ENCODE results near the gene ANG. TPM values are rescaled to one million over a fixed set of nuclear protein-coding genes. Genes with fewer than 3 reads are reported as not detected.

Gene ANG
- total and polyA plus RNA-seq, 3 experiments from 2014 or later: 0.39 to 1.4 (median 0.58) TPM

- no peak for DNase-seq
- H3K27me3 ChIP-seq (ENCODE audit: insufficient read depth, low read length, poor library complexity, severe bottlenecking): peaks cover 53% of the 10 kb centered on the region
- H3K36me3 Mint-ChIP-seq: no peaks in the 10 kb centered on the region
- ChIA-PET POLR2A (interaction anchor here (0.5 kb wide), 1 partner anchor 34 kb away, joined by 5 read pairs; no protein-coding TSS in a partner anchor), CTCF (interaction anchor here (1.0 to 10.9 kb wide), 2 partner anchors 37 to 40 kb away, joined by 3 to 76 read pairs; no protein-coding TSS in a partner anchor)
- peaks cover 65 to 89% of the 10 kb centered on the region in 2 donors for H3K27me3 Mint-ChIP-seq
- no peak overlapping the region for H3K4me3 Mint-ChIP-seq
- no peaks in the 10 kb centered on the region for H3K9me3 ChIP-seq (ENCODE audit: low read length)
- H3K4me1 ChIP-seq (ENCODE audit: insufficient read depth, low read length): peaks cover 8% of the 10 kb centered on the region
- H3K4me1 Mint-ChIP-seq: peaks cover 28 to 39% (median 39%) of the 10 kb centered on the region in 3 donors
- peaks cover 0 to 2% (median 0%) of the 10 kb centered on the region in 5 donors for H3K9me3 Mint-ChIP-seq
- no peak overlapping the region for H3K4me3 ChIP-seq (ENCODE audit: low read length)
- H3K27ac ChIP-seq (ENCODE audit: low read depth, low read length): no peak overlapping the region
- H3K27ac Mint-ChIP-seq: no peak overlapping the region
- H3K36me3 ChIP-seq (ENCODE audit: insufficient read depth, low read length): no peaks in the 10 kb centered on the region
These were observed 32.7 kb upstream of the ANG start for GRCh38 chr14:20655851-20656250.

GRCh38 chr14:20656274-20656673 is 32.3 kb upstream of the ANG start:
- H3K27me3 Mint-ChIP-seq: peaks cover 62 to 87% of the 10 kb centered on the region in 2 donors
- ChIA-PET POLR2A (no interaction called here), CTCF (interaction anchor here (1.0 to 10.9 kb wide), 4 partner anchors 9 to 40 kb away, joined by 3 to 76 read pairs (median 11); partner anchors contain the start of gene RNASE4)
- Histone ChIP-seq H3K27me3 (ENCODE audit: insufficient read depth, low read length, poor library complexity, severe bottlenecking) (peaks cover 53% of the 10 kb centered on the region), H3K27ac (ENCODE audit: low read depth, low read length) (no peak overlapping the region), H3K4me3 (ENCODE audit: low read length) (no peak overlapping the region), H3K4me1 (ENCODE audit: insufficient read depth, low read length) (peaks cover 8% of the 10 kb centered on the region), H3K9me3 (ENCODE audit: low read length) (no peaks in the 10 kb centered on the region), H3K36me3 (ENCODE audit: insufficient read depth, low read length) (no peaks in the 10 kb centered on the region)
- H3K4me3 Mint-ChIP-seq: no peak overlapping the region
- no peaks in the 10 kb centered on the region for H3K36me3 Mint-ChIP-seq
- H3K4me1 Mint-ChIP-seq: peaks cover 28 to 39% (median 39%) of the 10 kb centered on the region in 3 donors
- peaks cover 0 to 2% (median 0%) of the 10 kb centered on the region in 5 donors for H3K9me3 Mint-ChIP-seq
- no peak for DNase-seq
- H3K27ac Mint-ChIP-seq: no peak overlapping the region

- Mint-ChIP-seq H3K4me1 (peaks cover 34 to 43% (median 40%) of the 10 kb centered on the region in 3 donors), H3K4me3 (peak overlapping the region in 1 of 7 donors; percentile 12), H3K9me3 (peaks cover 0 to 2% (median 0%) of the 10 kb centered on the region in 5 donors), H3K27me3 (peaks cover 53 to 81% of the 10 kb centered on the region in 2 donors), H3K27ac (peak overlapping the region in 1 of 8 donors; percentile 1), H3K36me3 (no peaks in the 10 kb centered on the region)
- Histone ChIP-seq H3K27ac (ENCODE audit: low read depth, low read length) (no peak overlapping the region), H3K4me3 (ENCODE audit: low read length) (no peak overlapping the region), H3K36me3 (ENCODE audit: insufficient read depth, low read length) (no peaks in the 10 kb centered on the region), H3K27me3 (ENCODE audit: insufficient read depth, low read length, poor library complexity, severe bottlenecking) (peaks cover 47% of the 10 kb centered on the region), H3K9me3 (ENCODE audit: low read length) (no peaks in the 10 kb centered on the region), H3K4me1 (ENCODE audit: insufficient read depth, low read length) (peaks cover 8% of the 10 kb centered on the region)
- POLR2A ChIA-PET: no interaction called here
- CTCF ChIA-PET: interaction anchor here (1.2 to 10.9 kb wide), 5 partner anchors 10 to 44 kb away, joined by 5 to 76 read pairs (median 9); partner anchors contain the start of gene RNASE4
- DNase-seq: peak in 1 of 5 donors; percentile 16
These were observed 31.1 kb upstream of the ANG start for GRCh38 chr14:20657216-20658211.

DNA sequence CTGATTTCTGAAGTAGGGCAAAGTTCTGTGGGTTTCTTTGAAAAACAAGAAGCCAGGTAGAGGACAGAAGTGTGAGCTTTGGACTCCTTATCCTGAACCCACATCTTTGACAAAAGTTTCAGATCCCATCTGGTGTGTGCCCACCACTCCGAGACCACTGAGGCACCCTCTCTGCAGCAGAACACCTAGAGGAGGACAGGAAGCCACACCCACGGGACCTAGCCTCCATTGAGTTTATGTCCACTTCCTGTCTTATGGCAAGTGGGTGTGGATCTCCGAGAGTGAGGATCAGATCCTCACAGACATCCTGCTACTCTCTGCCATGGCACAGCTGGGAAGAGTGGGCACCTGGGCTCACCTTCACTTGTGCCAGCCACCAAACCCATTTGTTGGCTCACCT is 30.3 kb upstream of the ANG start:
- Mint-ChIP-seq H3K36me3 (no peaks in the 10 kb centered on the region), H3K9me3 (peaks cover 0 to 2% (median 0%) of the 10 kb centered on the region in 5 donors), H3K27ac (no peak overlapping the region), H3K4me1 (peaks cover 33 to 44% (median 40%) of the 10 kb centered on the region in 3 donors), H3K4me3 (no peak overlapping the region), H3K27me3 (peaks cover 49 to 80% of the 10 kb centered on the region in 2 donors)
- CTCF ChIA-PET: interaction anchor here (0.9 to 10.9 kb wide), 7 partner anchors 10 to 331 kb away, joined by 3 to 76 read pairs (median 7); partner anchors contain the start of gene RNASE4
- DNase-seq: no peak
- POLR2A ChIA-PET: no interaction called here
- H3K4me3 ChIP-seq (ENCODE audit: low read length): no peak overlapping the region
- no peak overlapping the region for H3K27ac ChIP-seq (ENCODE audit: low read depth, low read length)
- no peaks in the 10 kb centered on the region for H3K9me3 ChIP-seq (ENCODE audit: low read length)
- H3K36me3 ChIP-seq (ENCODE audit: insufficient read depth, low read length): no peaks in the 10 kb centered on the region
- peaks cover 40% of the 10 kb centered on the region for H3K27me3 ChIP-seq (ENCODE audit: insufficient read depth, low read length, poor library complexity, severe bottlenecking)
- peaks cover 13% of the 10 kb centered on the region for H3K4me1 ChIP-seq (ENCODE audit: insufficient read depth, low read length)

DNA sequence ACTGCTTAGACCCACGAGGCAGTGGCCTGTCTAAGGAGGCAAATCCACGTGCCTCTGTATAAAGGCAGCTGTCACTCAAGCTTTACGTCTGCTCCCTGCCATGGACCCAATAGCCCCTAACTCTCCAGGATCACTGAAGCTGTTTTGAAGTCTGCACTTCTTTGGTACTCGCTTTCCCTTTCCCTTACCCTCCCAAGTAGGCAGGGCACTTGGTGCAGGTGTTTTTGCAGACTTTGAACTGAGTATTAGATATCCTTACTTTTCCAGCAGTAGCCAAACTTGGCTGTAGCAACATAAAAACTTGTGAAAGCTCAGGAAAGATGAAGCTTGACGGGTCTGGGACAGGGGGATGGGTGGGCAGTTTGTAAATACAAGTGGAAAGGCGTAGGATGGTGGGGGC is 29.2 kb upstream of the ANG start:
- DNase-seq: no peak
- no peak overlapping the region for H3K27ac ChIP-seq (ENCODE audit: low read depth, low read length)
- Mint-ChIP-seq H3K4me1 (peaks cover 30 to 39% (median 37%) of the 10 kb centered on the region in 3 donors), H3K27me3 (peaks cover 41 to 69% of the 10 kb centered on the region in 2 donors), H3K27ac (no peak overlapping the region), H3K4me3 (no peak overlapping the region), H3K36me3 (no peaks in the 10 kb centered on the region), H3K9me3 (peaks cover 0 to 2% (median 0%) of the 10 kb centered on the region in 5 donors)
- POLR2A ChIA-PET: no interaction called here
- H3K4me3 ChIP-seq (ENCODE audit: low read length): no peak overlapping the region
- H3K4me1 ChIP-seq (ENCODE audit: insufficient read depth, low read length): peaks cover 19% of the 10 kb centered on the region
- no peaks in the 10 kb centered on the region for H3K36me3 ChIP-seq (ENCODE audit: insufficient read depth, low read length)
- CTCF ChIA-PET: interaction anchor here (1.3 to 10.9 kb wide), 4 partner anchors 9 to 33 kb away, joined by 4 to 76 read pairs (median 10); no protein-coding TSS in a partner anchor
- H3K9me3 ChIP-seq (ENCODE audit: low read length): no peaks in the 10 kb centered on the region
- peaks cover 31% of the 10 kb centered on the region for H3K27me3 ChIP-seq (ENCODE audit: insufficient read depth, low read length, poor library complexity, severe bottlenecking)

DNA sequence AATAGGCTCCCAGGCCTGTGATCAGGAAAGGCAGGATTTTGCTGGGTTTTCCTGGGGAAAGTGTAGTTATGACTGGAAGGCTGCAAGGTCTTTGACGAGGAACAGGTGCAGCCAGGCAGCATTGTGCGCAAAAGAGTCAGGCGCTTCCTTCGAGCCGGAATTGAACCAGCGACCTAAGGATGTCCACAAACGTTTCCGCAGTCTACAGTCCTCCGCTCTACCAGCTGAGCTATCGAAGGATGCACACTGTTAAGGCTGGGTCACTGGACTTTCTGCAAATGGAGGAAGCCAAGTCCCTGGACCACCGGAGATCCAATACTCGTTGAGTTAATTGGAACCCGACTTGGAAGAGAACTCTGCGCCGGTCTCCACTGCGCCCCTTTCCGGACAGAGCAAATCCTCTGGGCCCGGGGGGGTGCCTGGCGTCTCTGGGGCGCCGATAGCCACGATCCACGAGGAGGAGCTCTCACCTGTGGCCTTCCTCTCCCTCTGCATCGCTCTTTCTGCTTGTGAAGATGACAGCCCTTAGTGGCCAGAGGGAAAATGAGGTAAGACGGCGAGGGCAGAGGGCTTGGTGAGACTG is 28.7 kb upstream of the ANG start:
- Mint-ChIP-seq H3K27me3 (peaks cover 39 to 66% of the 10 kb centered on the region in 2 donors), H3K27ac (no peak overlapping the region), H3K9me3 (peaks cover 0 to 2% (median 0%) of the 10 kb centered on the region in 5 donors), H3K4me3 (no peak overlapping the region), H3K36me3 (no peaks in the 10 kb centered on the region), H3K4me1 (peaks cover 29 to 37% (median 35%) of the 10 kb centered on the region in 3 donors)
- no peak for DNase-seq
- ChIA-PET POLR2A (no interaction called here), CTCF (interaction anchor here (1.4 to 10.9 kb wide), 3 partner anchors 13 to 33 kb away, joined by 5 to 76 read pairs (median 15); no protein-coding TSS in a partner anchor)
- H3K4me1 ChIP-seq (ENCODE audit: insufficient read depth, low read length): peaks cover 19% of the 10 kb centered on the region
- H3K4me3 ChIP-seq (ENCODE audit: low read length): no peak overlapping the region
- H3K27me3 ChIP-seq (ENCODE audit: insufficient read depth, low read length, poor library complexity, severe bottlenecking): peaks cover 31% of the 10 kb centered on the region
- no peaks in the 10 kb centered on the region for H3K9me3 ChIP-seq (ENCODE audit: low read length)
- H3K27ac ChIP-seq (ENCODE audit: low read depth, low read length): no peak overlapping the region
- no peaks in the 10 kb centered on the region for H3K36me3 ChIP-seq (ENCODE audit: insufficient read depth, low read length)

GRCh38 chr14:20661197-20661596 is 27.4 kb upstream of the ANG start:
- H3K36me3 Mint-ChIP-seq: no peaks in the 10 kb centered on the region
- no peak overlapping the region for H3K4me3 Mint-ChIP-seq
- H3K27ac Mint-ChIP-seq: no peak overlapping the region
- peaks cover 29 to 37% (median 35%) of the 10 kb centered on the region in 3 donors for H3K4me1 Mint-ChIP-seq
- no peak overlapping the region for H3K27ac ChIP-seq (ENCODE audit: low read depth, low read length)
- peaks cover 19% of the 10 kb centered on the region for H3K4me1 ChIP-seq (ENCODE audit: insufficient read depth, low read length)
- DNase-seq: no peak
- H3K4me3 ChIP-seq (ENCODE audit: low read length): no peak overlapping the region
- H3K27me3 Mint-ChIP-seq: peaks cover 28 to 53% of the 10 kb centered on the region in 2 donors
- CTCF ChIA-PET: interaction anchor here (0.7 to 10.9 kb wide), 5 partner anchors 19 to 270 kb away, joined by 3 to 76 read pairs (median 4); no protein-coding TSS in a partner anchor
- no peaks in the 10 kb centered on the region for H3K36me3 ChIP-seq (ENCODE audit: insufficient read depth, low read length)
- peaks cover 0 to 2% (median 0%) of the 10 kb centered on the region in 5 donors for H3K9me3 Mint-ChIP-seq
- peaks cover 21% of the 10 kb centered on the region for H3K27me3 ChIP-seq (ENCODE audit: insufficient read depth, low read length, poor library complexity, severe bottlenecking)
- POLR2A ChIA-PET: interaction anchor here (0.6 kb wide), 1 partner anchor 20 kb away, joined by 4 read pairs; no protein-coding TSS in a partner anchor
- no peaks in the 10 kb centered on the region for H3K9me3 ChIP-seq (ENCODE audit: low read length)

All from CD8-positive, alpha-beta memory T cell (primary cell).